Urinary bladder (tissue), 4 donors: ENCODE results near the gene HOXA9. TPM values are rescaled to one million over a fixed set of nuclear protein-coding genes. Genes with fewer than 3 reads are reported as not detected.

Experiments
- DNase-seq: peaks from one replicate; pipeline ENCODE4 v3.0.0-alpha.2; 2015; ENCODE audit errors: extremely low spot score
- H3K27ac ChIP-seq: one replicate; pipeline ENCODE4 v1.5.1; 2013; ENCODE audit warnings: low read depth, mild to moderate bottlenecking, moderate library complexity
- H3K36me3 ChIP-seq: one replicate; pipeline ENCODE4 v1.6.1; 2013; ENCODE audit warnings: mild to moderate bottlenecking, moderate library complexity; ENCODE audit not compliant: insufficient read depth
- H3K4me1 ChIP-seq: one replicate; pipeline ENCODE4 v1.6.1; 2013; ENCODE audit warnings: mild to moderate bottlenecking, moderate library complexity; ENCODE audit not compliant: insufficient read depth
- H3K4me3 ChIP-seq: one replicate; pipeline ENCODE4 v1.5.1; 2013; ENCODE audit warnings: low read depth, low read length
- WGBS: extraction: QIAGEN DNeasy Blood & Tissue Kit; methylation state at CpG from one replicate; pipeline ENCODE4 v1.1.7; 2013; 5-methylcytosine and 5-hydroxymethylcytosine counted together
- polyA plus RNA-seq: library from polyadenylated mRNA; stranded (reverse); fragments of 200-250 nt; gene quantifications from one replicate; pipeline ENCODE4 v1.2.3, GENCODE V29; 2013
- total RNA-seq: library from RNA; depleted of rRNA; stranded (reverse); fragments of >200 nt; gene quantifications from one replicate; pipeline ENCODE4 v1.2.3, GENCODE V29; 2014
- donor health status: healthy with polysubstance abuse.
- donor health status: healthy.

Gene HOXA9
- total and polyA plus RNA-seq, 2 donors, result 19.8 to 20.5 TPM

DNA sequence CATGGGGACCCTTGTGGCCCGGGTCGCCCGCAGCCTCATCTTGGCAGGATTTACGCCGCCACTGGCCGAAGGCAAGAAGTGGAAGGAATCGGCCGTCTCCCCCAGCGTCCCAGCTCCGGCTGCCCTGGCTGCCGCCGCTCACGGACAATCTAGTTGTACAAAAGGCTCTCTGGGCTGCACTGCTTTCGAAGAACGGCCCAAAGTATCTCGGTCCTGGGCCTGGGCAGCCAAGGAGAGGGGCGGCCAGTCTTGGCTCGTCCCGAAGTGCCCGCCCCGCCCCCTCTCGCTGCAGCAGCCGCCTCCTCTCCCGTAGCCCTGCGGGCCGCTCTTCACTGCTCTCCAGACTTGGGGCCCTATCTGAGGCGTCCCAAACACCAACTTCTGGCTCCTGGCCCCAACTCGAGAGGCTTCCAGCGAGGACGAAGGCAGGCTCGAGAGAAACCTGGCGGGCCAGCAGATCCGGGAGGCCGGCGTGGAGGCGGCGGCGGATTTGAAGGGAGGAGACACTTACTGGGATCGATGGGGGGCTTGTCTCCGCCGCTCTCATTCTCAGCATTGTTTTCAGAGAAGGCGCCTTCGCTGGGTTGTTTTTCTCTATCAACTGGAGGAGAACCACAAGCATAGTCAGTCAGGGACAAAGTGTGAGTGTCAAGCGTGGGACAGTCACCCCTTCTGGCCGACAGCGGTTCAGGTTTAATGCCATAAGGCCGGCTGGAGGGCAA is 809 bp downstream of the HOXA9 start:
- peak overlapping the region; percentile 84 for H3K27ac ChIP-seq
- peak overlapping the region; percentile 74 for H3K4me3 ChIP-seq
- DNase-seq, result no peak
- no peaks in the 10 kb centered on the region for H3K4me1 ChIP-seq
- H3K36me3 ChIP-seq, result no peaks in the 10 kb centered on the region
- WGBS, result 8% methylated on average over 47 of the region's 47 CpGs

DNA sequence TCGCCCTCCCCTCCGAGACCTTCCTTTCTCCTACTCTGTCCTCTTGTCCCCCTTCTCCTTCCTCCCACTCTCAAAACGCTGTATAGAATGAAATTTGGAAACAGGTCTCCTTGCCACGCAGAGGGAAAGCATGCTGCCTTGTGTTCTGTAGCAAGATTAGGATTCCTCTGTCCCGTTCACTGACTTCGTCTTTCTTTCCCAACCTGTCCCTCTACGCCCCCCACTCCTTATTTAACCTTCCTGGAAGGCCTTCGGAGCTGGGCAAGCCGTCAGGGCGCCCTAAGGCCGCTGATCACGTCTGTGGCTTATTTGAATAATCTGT is 1.3 kb downstream of the HOXA9 start:
- Histone ChIP-seq H3K4me3 (peak overlapping the region; percentile 74), H3K27ac (no peak overlapping the region), H3K36me3 (no peaks in the 10 kb centered on the region), H3K4me1 (no peaks in the 10 kb centered on the region)
- 19% methylated on average over 12 of the region's 12 CpGs for WGBS
- DNase-seq, result no peak

GRCh38 chr7:27163288-27164044 is 1.9 kb downstream of the HOXA9 start:
- no peak for DNase-seq
- 37% methylated on average over 24 of the region's 24 CpGs for WGBS
- Histone ChIP-seq H3K27ac (no peak overlapping the region), H3K4me1 (no peaks in the 10 kb centered on the region), H3K36me3 (no peaks in the 10 kb centered on the region), H3K4me3 (peak overlapping the region; percentile 74)

DNA sequence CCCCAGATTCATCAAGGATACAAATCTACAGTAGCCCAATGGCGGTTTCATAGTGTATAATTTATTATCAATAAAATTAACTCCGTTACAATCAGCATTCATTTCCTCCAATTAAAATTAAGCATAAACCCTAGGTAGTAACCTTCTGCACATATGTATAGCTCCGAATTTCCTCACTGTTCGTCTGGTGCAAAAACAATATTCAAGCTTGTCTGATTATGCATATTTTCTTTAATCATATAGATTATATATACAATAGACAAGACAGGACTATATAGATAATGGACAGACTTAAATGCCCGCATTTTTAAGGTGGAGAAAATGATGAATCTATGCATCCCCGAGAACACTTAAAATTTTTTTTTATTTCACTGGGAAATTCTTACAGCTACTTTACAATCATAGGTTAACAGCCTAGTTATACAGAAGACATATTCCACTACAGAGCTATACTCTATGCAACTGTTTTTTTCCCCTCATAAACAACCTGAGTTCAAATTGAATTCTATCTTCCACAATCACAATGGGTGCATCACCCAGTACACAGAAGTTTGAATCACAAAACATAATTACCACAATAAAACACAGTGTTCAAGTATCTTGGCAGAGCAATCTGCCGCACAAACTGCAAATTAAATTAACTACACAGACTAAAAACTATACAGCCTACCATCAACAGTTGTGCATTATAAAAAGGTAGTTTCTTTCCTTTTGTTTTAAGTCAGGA is 2.6 kb downstream of the HOXA9 start:
- Histone ChIP-seq H3K27ac (no peak overlapping the region), H3K4me1 (no peaks in the 10 kb centered on the region), H3K36me3 (no peaks in the 10 kb centered on the region), H3K4me3 (peak overlapping the region; percentile 74)
- no peak for DNase-seq
- 52% methylated on average over 7 of the region's 7 CpGs for WGBS

DNA sequence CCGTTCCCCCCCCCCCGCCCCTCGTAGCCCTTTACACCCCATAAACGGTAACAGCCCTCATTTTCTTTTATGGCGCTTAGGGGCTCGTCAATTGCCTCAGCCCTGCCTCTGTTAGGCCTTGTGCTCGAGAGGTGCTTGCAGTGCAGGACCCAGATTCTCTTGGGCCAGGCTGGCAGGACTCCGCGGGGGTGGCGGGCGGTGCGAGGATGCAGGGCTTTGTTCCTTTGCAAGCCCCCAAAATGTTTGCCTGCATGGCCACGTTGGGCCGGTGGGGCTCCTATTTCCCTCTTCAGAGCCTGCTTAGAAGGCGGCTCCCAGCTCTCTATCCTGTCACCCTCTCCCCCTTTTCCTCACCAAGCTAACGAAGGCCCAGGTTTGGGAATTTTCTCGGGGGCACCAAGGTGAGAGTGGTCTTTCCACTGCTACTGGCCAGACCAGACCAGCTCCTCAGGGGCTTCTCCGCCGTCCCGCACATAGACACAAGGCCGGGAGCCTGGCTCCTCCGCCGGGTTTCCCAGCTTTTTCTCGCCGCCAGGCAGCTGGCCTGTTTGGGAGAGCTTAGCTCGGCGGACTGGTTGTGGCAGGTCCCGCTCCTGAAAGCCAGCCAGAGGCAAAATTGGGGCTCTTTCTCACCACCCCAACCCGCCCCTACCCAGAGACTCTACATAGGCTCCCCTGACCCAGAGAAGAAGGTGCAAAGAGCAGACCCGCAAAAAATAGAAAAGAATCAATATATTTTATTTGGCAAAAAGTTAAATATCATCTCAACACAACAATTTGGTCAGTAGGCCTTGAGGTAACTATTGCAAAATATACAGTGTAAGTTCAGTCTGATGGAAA is 3.4 kb downstream of the HOXA9 start:
- peak overlapping the region; percentile 62 for H3K27ac ChIP-seq
- DNase-seq, result no peak
- 43% methylated on average over 30 of the region's 30 CpGs for WGBS

DNA sequence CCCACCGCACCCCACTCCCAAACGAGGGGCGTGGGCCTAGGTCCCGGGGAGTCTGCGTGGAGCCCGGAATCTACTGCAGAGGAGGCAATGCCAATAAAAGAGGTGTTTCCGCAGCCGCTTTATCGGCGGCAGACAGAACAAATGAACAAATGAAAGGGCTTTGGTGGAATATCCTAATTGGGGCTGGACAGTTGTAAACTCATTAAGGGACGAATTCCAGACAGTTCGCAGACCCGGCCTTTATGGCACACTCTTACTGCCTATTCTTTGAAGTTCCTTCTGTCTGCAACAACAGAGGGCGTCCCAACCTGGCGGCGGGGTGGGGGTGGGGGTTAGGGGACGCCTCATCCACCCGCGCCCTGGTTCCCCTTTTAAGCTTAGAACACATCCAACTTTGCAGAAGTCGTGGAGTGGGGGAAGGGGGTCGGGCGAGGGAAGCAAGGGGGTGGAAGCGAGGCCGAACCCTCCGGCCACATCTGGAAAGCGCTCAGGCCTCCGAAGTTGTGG is 4.1 kb downstream of the HOXA9 start:
- DNase-seq, result no peak
- peak overlapping the region; percentile 60 for H3K4me3 ChIP-seq
- no peak overlapping the region for H3K27ac ChIP-seq
- H3K36me3 ChIP-seq, result no peaks in the 10 kb centered on the region
- 8% methylated on average over 27 of the region's 27 CpGs for WGBS
- no peaks in the 10 kb centered on the region for H3K4me1 ChIP-seq

More for the DNA sequence above, 3.4 kb downstream of the HOXA9 start:
- peak overlapping the region; percentile 60 for H3K4me3 ChIP-seq
- H3K4me1 ChIP-seq, result no peaks in the 10 kb centered on the region
- H3K36me3 ChIP-seq, result no peaks in the 10 kb centered on the region

DNA sequence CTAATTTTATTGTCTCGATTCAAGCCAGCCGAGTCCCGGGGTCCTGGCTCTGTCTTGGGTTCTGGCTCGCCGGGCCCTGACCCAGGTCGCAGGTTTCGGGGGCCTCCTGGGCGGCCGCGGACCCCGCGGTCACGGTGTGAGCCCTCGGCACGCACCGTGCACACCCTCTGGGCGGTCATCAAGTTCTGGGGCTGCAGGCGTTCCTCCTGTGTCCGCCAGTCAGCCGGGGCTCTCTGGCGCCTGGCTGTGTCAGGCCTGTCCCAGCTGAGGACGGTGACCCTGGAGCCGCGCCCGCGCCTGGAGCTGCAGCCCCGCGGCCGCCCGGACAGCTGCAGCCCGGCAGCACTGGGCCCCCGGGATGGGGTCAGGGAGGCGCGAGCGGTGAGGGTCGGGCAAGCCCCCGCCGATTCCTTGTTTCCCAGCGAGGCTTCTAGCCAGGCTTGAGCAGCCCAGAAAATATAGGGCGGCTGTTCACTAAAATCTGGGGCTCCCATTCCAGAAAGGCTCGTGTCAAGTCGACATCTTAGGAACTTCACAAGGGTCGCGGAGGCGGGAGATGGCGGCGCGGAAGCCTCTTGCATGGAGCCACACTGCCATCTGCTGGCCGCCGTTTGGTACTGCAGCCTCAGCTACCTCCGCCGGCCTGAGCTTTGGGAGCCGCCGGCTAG is 4.7 kb downstream of the HOXA9 start:
- H3K4me3 ChIP-seq, result peak overlapping the region; percentile 60
- H3K4me1 ChIP-seq, result no peaks in the 10 kb centered on the region
- no peak for DNase-seq
- peak overlapping the region; percentile 56 for H3K27ac ChIP-seq
- no peaks in the 10 kb centered on the region for H3K36me3 ChIP-seq
- 4% methylated on average over 54 of the region's 54 CpGs for WGBS

DNA sequence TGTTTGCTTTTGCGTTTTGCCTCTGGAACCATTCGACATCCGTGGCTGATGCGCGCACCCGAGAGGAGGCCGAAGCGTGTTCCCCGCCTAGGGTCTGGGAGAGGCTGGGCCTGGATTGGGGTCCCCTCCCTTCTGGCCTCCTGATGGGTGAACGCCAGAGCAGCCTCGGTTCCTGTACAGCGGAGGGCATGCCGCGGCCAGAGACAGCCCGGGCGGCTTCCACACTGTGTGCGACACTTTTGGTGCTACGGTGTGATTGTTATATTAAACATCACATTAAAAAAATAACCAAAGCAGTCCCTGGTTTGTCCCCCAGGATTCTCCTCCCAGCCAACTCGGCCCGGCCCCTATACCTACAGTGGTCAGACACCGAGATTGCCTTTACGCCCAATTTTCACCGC is 5.2 kb downstream of the HOXA9 start:
- Histone ChIP-seq H3K36me3 (no peaks in the 10 kb centered on the region), H3K27ac (peak overlapping the region; percentile 56), H3K4me3 (peak overlapping the region; percentile 60), H3K4me1 (no peaks in the 10 kb centered on the region)
- DNase-seq, result no peak
- WGBS, result 77% methylated on average over 23 of the region's 23 CpGs

- Histone ChIP-seq H3K4me1 (no peaks in the 10 kb centered on the region), H3K36me3 (no peaks in the 10 kb centered on the region), H3K27ac (no peak overlapping the region), H3K4me3 (no peak overlapping the region)
- WGBS, result 87% methylated on average over 27 of the region's 27 CpGs
- no peak for DNase-seq
These were observed 5.8 kb downstream of the HOXA9 start for GRCh38 chr7:27159266-27160144.

DNA sequence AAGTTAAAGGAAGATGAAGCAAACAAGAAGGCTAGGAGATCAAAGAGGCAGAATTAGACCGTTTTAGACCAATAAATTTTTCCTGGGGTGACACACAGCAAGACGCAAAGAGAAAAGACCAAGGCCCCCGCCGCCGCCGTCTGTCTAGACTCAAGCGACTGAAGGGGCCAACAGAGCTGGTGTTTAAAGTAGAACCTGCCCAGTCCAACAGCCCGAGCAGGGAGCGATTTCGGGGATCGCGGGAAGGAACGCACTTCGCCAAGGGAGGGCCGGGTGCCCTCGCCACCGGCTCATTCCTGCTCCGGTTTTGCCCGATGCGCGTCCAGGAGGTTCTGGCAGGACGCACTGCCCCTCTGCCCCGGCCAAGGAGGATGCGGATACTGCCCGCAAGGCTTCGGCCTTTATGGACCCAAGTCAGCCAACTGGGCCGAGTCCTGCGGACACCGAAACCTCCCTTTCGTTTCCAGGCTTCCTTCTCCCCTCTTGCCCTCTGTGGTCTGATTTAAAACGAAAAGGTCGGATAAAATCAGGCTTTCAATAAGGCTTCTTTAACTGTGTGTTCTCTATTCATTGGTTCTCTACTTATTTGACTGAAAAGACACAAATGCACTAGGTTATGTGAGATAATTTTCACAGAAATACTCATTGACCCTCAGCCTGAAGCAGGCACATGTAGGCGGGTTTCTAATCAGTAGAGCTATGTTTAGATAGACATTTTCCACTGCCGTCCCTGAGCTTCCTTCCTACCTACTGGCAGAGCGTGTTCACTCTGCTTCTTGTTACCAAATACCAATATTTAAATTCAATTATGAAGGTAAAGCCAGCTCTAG is 6.7 kb downstream of the HOXA9 start:
- Histone ChIP-seq H3K36me3 (no peaks in the 10 kb centered on the region), H3K4me3 (no peak overlapping the region), H3K27ac (no peak overlapping the region), H3K4me1 (no peaks in the 10 kb centered on the region)
- 88% methylated on average over 35 of the region's 35 CpGs for WGBS
- DNase-seq, result no peak

- Histone ChIP-seq H3K36me3 (no peaks in the 10 kb centered on the region), H3K4me1 (no peaks in the 10 kb centered on the region), H3K27ac (no peak overlapping the region), H3K4me3 (no peak overlapping the region)
- no peak for DNase-seq
- WGBS, result 82% methylated on average over 30 of the region's 30 CpGs
These were observed 7.5 kb downstream of the HOXA9 start for GRCh38 chr7:27157702-27158431.
